H9 (cell line): ENCODE data around the gene USP5. TPM values are rescaled to one million over a fixed set of nuclear protein-coding genes. Genes with fewer than 3 reads are reported as not detected.
A peak's percentile ranks its signal among the peaks of the same experiment; 100 is the strongest.

Experiments
- DNase-seq: peaks from one replicate; pipeline ENCODE4 v3.0.0-alpha.2; 2017
- H2AFZ ChIP-seq: one replicate; pipeline ENCODE4 v1.6.1; 2013; ENCODE audit warnings: mild to moderate bottlenecking, low read length, control low read depth, moderate library complexity
- H2AK5ac ChIP-seq: 2 replicates; pipeline ENCODE4 v1.6.1; 2013; ENCODE audit warnings: low read length, control low read depth, mixed read lengths; ENCODE audit not compliant: insufficient read length
- H2BK120ac ChIP-seq: one replicate; pipeline ENCODE4 v1.6.1; 2013; ENCODE audit warnings: low read depth, mild to moderate bottlenecking, low read length, control low read depth, inconsistent platforms; ENCODE audit not compliant: poor library complexity, severe bottlenecking
- H2BK12ac ChIP-seq: 2 replicates; pipeline ENCODE4 v1.6.1; 2013; ENCODE audit warnings: low read length, control low read depth, mixed read lengths, low read depth; ENCODE audit not compliant: insufficient read length
- H2BK15ac ChIP-seq: 2 replicates; pipeline ENCODE4 v1.6.1; 2013; ENCODE audit warnings: low read depth, low read length, control low read depth
- H2BK20ac ChIP-seq: one replicate; pipeline ENCODE4 v1.6.1; 2013; ENCODE audit warnings: low read depth, mild to moderate bottlenecking, low read length, control low read depth, inconsistent platforms; ENCODE audit not compliant: poor library complexity, severe bottlenecking
- H2BK5ac ChIP-seq: 2 replicates; pipeline ENCODE4 v1.6.1; 2013; ENCODE audit warnings: low read length, control low read depth, mixed read lengths; ENCODE audit not compliant: insufficient read length
- H3K14ac ChIP-seq: 2 replicates; pipeline ENCODE4 v1.6.1; 2013; ENCODE audit warnings: low read length, control low read depth; ENCODE audit not compliant: insufficient read depth
- H3K18ac ChIP-seq: 2 replicates; pipeline ENCODE4 v1.6.1; 2013; ENCODE audit warnings: low read depth, mild to moderate bottlenecking, mixed read lengths, low read length, control low read depth; ENCODE audit not compliant: insufficient read length
- H3K23ac ChIP-seq: 2 replicates; pipeline ENCODE4 v1.6.1; 2013; ENCODE audit warnings: low read length, control low read depth, mixed read lengths, low read depth; ENCODE audit not compliant: insufficient read length
- H3K23me2 ChIP-seq: 2 replicates; pipeline ENCODE4 v1.6.1; 2013; ENCODE audit warnings: low read depth, mild to moderate bottlenecking, mixed read lengths, low read length, control low read depth; ENCODE audit not compliant: insufficient read length, poor library complexity, severe bottlenecking
- H3K27ac ChIP-seq: 2 replicates; pipeline ENCODE4 v1.5.1; 2013; ENCODE audit warnings: low read length, control low read depth, mixed read lengths, low read depth; ENCODE audit not compliant: insufficient read length
- H3K27me3 ChIP-seq: 2 replicates; pipeline ENCODE4 v1.6.1; 2013; ENCODE audit warnings: low read length, control low read depth, inconsistent platforms; ENCODE audit not compliant: insufficient read depth
- H3K4ac ChIP-seq: 2 replicates; pipeline ENCODE4 v1.6.1; 2013; ENCODE audit warnings: low read depth, mild to moderate bottlenecking, control low read depth, inconsistent platforms, low read length, moderate library complexity
- H3K4me1 ChIP-seq: 2 replicates; pipeline ENCODE4 v1.6.1; 2013; ENCODE audit warnings: low read length, control low read depth, inconsistent platforms; ENCODE audit not compliant: insufficient read depth
- H3K4me2 ChIP-seq: 2 replicates; pipeline ENCODE4 v1.6.1; 2013; ENCODE audit warnings: low read length, control low read depth, mixed read lengths; ENCODE audit not compliant: insufficient read length, insufficient read depth
- H3K56ac ChIP-seq: 2 replicates; pipeline ENCODE4 v1.6.1; 2013; ENCODE audit warnings: low read depth, mild to moderate bottlenecking, mixed read lengths, low read length, control low read depth; ENCODE audit not compliant: insufficient read length
- H3K79me1 ChIP-seq: 2 replicates; pipeline ENCODE4 v1.6.1; 2013; ENCODE audit warnings: low read depth, mild to moderate bottlenecking, moderate library complexity, low read length, control low read depth, inconsistent platforms; ENCODE audit not compliant: insufficient read depth, poor library complexity, severe bottlenecking
- H3K79me2 ChIP-seq: 2 replicates; pipeline ENCODE4 v1.6.1; 2013; ENCODE audit warnings: low read length, control low read depth, inconsistent platforms; ENCODE audit not compliant: insufficient read depth
- H3K9ac ChIP-seq: 2 replicates; pipeline ENCODE4 v1.6.1; 2013; ENCODE audit warnings: low read length, control low read depth, mixed read lengths; ENCODE audit not compliant: insufficient read length; ENCODE audit errors: extremely low read depth
- H3K9me3 ChIP-seq: one replicate; pipeline ENCODE4 v1.6.1; 2013; ENCODE audit warnings: low read depth, low read length, inconsistent platforms; ENCODE audit not compliant: control insufficient read depth
- H3T11ph ChIP-seq: one replicate; pipeline ENCODE4 v1.6.1; 2013; ENCODE audit warnings: mild to moderate bottlenecking, low read length, control low read depth, inconsistent platforms
- H4K20me1 ChIP-seq: one replicate; pipeline ENCODE4 v1.6.1; 2013; ENCODE audit not compliant: control insufficient read depth, insufficient read length, insufficient read depth
- H4K5ac ChIP-seq: 2 replicates; pipeline ENCODE4 v1.6.1; 2013; ENCODE audit warnings: low read depth, mild to moderate bottlenecking, mixed read lengths, low read length, control low read depth; ENCODE audit not compliant: insufficient read length
- H4K8ac ChIP-seq: replicated peaks from 2 replicates; pipeline ENCODE4 v1.6.1; 2013; ENCODE audit warnings: low read length, control low read depth, mixed read lengths, low read depth; ENCODE audit not compliant: insufficient read length
- H4K91ac ChIP-seq: 2 replicates; pipeline ENCODE4 v1.6.1; 2013; ENCODE audit warnings: low read depth, mild to moderate bottlenecking, moderate library complexity, mixed read lengths, low read length, control low read depth; ENCODE audit not compliant: insufficient read length
- H3K27ac Mint-ChIP-seq, 3 experiments: 2 replicates in 2 of 3; 3 replicates in 1 of 3; pipeline ENCODE4 v1.8.0; 2020 to 2021; ENCODE audit warnings: mixed read lengths in 3 of 3, mild to moderate bottlenecking in 1 of 3, moderate library complexity in 1 of 3
- H3K27me3 Mint-ChIP-seq: 2 replicates; pipeline ENCODE4 v1.8.0; 2021; ENCODE audit warnings: low read depth, mild to moderate bottlenecking, moderate library complexity, mixed read lengths
- H3K36me3 Mint-ChIP-seq, 3 experiments: 2 replicates in 2 of 3; 3 replicates in 1 of 3; pipeline ENCODE4 v1.8.0; 2020 to 2021; ENCODE audit warnings: low read depth in 3 of 3, mixed read lengths in 3 of 3; ENCODE audit not compliant: insufficient read depth in 1 of 3
- H3K4me1 Mint-ChIP-seq, 2 experiments: 2 replicates each; pipeline ENCODE4 v1.8.0; 2020; ENCODE audit warnings: mixed read lengths in 2 of 2
- H3K4me3 Mint-ChIP-seq, 2 experiments: 2 replicates in 1 of 2; 3 replicates in 1 of 2; pipeline ENCODE4 v1.8.0; 2020 to 2021; ENCODE audit warnings: mild to moderate bottlenecking in 2 of 2, mixed read lengths in 2 of 2, moderate library complexity in 1 of 2
- H3K9me3 Mint-ChIP-seq, 2 experiments: 2 replicates in 1 of 2; 3 replicates in 1 of 2; pipeline ENCODE4 v1.8.0; 2020; ENCODE audit warnings: mild to moderate bottlenecking in 2 of 2, mixed read lengths in 2 of 2, moderate library complexity in 1 of 2
- WGBS: extraction: QIAGEN DNeasy Blood & Tissue Kit; methylation state at CpG from one replicate; pipeline ENCODE4 v1.1.7; 2013; ENCODE audit warnings: missing lambda C conversion rate, low lambda C conversion rate, mixed read lengths; ENCODE audit not compliant: insufficient read length; ENCODE audit errors: extremely low coverage; 5-methylcytosine and 5-hydroxymethylcytosine counted together
- total RNA-seq: library from RNA; stranded (reverse); gene quantifications from 2 replicates; pipeline ENCODE4 v1.2.1, GENCODE V29; 2021
- TF ChIP-seq, protein P1 (sequence below): fragments of 200-600 bp; sonication (generic); conservative IDR thresholded peaks from 3 replicates; pipeline ENCODE4 v1.8.0; 2021; ENCODE audit warnings: antibody characterized with exemption, mild to moderate bottlenecking

Gene USP5
- total RNA-seq, 1 experiment from 2014 or later: 143 TPM

GRCh38 chr12:6829536-6830220, 22.3 kb upstream of the USP5 start:
- no peak overlapping the region for H3K27ac ChIP-seq
- no peaks in the 10 kb centered on the region for H3K27me3 ChIP-seq
- H3K4me1 Mint-ChIP-seq: peaks cover 26 to 38% of the 10 kb centered on the region in 2 experiments
- H2BK12ac ChIP-seq: no peak overlapping the region
- H3K9me3 ChIP-seq: no peaks in the 10 kb centered on the region
- H4K5ac ChIP-seq: no peak overlapping the region
- peaks cover 33 to 46% (median 46%) of the 10 kb centered on the region in 3 experiments for H3K36me3 Mint-ChIP-seq
- H4K8ac ChIP-seq: no peak overlapping the region
- H3K27ac Mint-ChIP-seq: peak overlapping the region; percentile 83 to 97 (median 97); a peak in 6 of 7 replicates
- no peak overlapping the region for H3K4ac ChIP-seq
- peaks cover 5% of the 10 kb centered on the region for H4K20me1 ChIP-seq
- no peak overlapping the region for H4K91ac ChIP-seq
- H3K79me1 ChIP-seq: no peaks in the 10 kb centered on the region
- H3K14ac ChIP-seq: peak overlapping the region; percentile 44; the same call in 1 of the 2 replicates
- no peak overlapping the region for H2BK20ac ChIP-seq
- no CpG with 5 or more reads among the region's 19 CpGs for WGBS
- H2BK5ac ChIP-seq: no peak overlapping the region
- H2BK120ac ChIP-seq: no peak overlapping the region
- H3K23ac ChIP-seq: no peak overlapping the region
- TF ChIP-seq, protein P1, sequence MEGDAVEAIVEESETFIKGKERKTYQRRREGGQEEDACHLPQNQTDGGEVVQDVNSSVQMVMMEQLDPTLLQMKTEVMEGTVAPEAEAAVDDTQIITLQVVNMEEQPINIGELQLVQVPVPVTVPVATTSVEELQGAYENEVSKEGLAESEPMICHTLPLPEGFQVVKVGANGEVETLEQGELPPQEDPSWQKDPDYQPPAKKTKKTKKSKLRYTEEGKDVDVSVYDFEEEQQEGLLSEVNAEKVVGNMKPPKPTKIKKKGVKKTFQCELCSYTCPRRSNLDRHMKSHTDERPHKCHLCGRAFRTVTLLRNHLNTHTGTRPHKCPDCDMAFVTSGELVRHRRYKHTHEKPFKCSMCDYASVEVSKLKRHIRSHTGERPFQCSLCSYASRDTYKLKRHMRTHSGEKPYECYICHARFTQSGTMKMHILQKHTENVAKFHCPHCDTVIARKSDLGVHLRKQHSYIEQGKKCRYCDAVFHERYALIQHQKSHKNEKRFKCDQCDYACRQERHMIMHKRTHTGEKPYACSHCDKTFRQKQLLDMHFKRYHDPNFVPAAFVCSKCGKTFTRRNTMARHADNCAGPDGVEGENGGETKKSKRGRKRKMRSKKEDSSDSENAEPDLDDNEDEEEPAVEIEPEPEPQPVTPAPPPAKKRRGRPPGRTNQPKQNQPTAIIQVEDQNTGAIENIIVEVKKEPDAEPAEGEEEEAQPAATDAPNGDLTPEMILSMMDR: peak; percentile 33; the same call in 2 of the 3 replicates
- H2AFZ ChIP-seq: no peak overlapping the region
- no peaks in the 10 kb centered on the region for H3K9me3 Mint-ChIP-seq
- peak overlapping the region; percentile 80 for H3K4me2 ChIP-seq
- H3K9ac ChIP-seq: peak overlapping the region; percentile 61
- H3T11ph ChIP-seq: no peak overlapping the region
- peaks cover 10% of the 10 kb centered on the region for H3K27me3 Mint-ChIP-seq
- H3K4me1 ChIP-seq: peaks cover 3% of the 10 kb centered on the region; the same call in 1 of the 2 replicates
- H3K79me2 ChIP-seq: peaks cover 2% of the 10 kb centered on the region; the same call in 1 of the 2 replicates
- peak overlapping the region; percentile 97 to 99 for H3K4me3 Mint-ChIP-seq
- H2AK5ac ChIP-seq: no peak overlapping the region
- no peak overlapping the region for H2BK15ac ChIP-seq
- peak overlapping the region; percentile 13 for H3K18ac ChIP-seq
- H3K23me2 ChIP-seq: peaks cover 14% of the 10 kb centered on the region
- no peak overlapping the region for H3K56ac ChIP-seq
- DNase-seq: peak; percentile 78
